ENCODE data around the gene VASH2.

Gene VASH2

DNA sequence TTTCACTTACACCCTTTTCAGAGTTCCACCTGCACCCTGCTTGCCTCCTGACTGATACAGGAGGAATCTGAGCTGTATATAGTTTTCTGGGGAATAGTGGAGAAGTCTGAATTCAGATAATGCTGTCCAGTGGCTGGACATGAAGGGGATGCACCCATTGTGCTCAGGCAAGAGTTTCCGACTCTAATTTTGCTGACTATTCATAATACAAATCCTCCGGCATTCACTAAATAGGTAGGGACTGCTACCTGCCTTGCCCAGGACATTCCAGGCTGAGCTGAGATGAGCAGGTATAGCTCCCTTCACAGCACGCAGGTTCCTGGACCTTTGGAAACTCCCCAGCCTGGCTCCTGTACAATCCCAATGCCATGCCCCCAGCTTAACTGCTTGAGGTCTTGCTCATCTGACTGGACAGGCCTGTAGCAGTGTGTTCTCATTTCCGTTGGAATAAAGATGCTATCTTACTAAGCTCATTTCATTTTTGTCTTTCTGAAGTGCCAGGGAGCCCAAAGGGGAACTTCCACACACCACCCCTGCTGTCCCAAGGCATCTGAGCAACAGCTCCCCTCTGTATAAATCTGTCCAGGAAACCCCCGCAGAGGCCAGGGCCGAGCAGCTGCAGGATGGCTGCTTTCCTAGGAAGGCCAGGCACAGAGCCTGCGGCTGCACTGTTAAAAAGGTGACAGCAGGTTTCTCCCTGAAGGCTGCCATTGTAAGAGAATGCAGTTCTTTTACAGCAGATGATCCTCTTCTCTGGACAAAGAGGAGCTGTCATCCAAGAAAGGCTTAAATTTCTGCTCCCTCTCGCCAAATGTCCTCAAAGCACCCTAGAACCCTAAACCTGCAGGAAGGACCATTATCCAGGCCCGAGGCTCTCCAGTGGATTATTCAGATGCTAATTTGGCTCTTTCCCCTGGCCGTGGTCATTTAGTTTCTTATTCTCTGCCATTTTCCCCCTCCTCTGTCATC is 21.7 kb upstream of the VASH2 start:
- Histone ChIP-seq H3K27ac (ENCODE audit: low read depth, low read length) (no peak overlapping the region), H3K9me3 (ENCODE audit: control insufficient read depth in 5 of 5, low read length in 5 of 5) (peaks cover 0 to 6% (median 0%) of the 10 kb centered on the region in 5 donors), H3K27me3 (ENCODE audit: control insufficient read depth in 5 of 5, insufficient read depth in 4 of 5, low read length in 5 of 5) (peaks cover 0 to 6% (median 0%) of the 10 kb centered on the region in 5 donors), H3K4me1 (ENCODE audit: control insufficient read depth in 5 of 5, insufficient read depth in 5 of 5, low read length in 5 of 5) (peaks cover 0 to 6% (median 2%) of the 10 kb centered on the region in 5 donors), H3K4me3 (ENCODE audit: low read depth in 1 of 5, low read length in 5 of 5) (no peak overlapping the region), H3K9ac (ENCODE audit: low read length in 5 of 5) (no peak overlapping the region), H3K36me3 (ENCODE audit: control insufficient read depth in 5 of 5, insufficient read depth in 5 of 5, low read length in 5 of 5) (no peaks in the 10 kb centered on the region)

DNA sequence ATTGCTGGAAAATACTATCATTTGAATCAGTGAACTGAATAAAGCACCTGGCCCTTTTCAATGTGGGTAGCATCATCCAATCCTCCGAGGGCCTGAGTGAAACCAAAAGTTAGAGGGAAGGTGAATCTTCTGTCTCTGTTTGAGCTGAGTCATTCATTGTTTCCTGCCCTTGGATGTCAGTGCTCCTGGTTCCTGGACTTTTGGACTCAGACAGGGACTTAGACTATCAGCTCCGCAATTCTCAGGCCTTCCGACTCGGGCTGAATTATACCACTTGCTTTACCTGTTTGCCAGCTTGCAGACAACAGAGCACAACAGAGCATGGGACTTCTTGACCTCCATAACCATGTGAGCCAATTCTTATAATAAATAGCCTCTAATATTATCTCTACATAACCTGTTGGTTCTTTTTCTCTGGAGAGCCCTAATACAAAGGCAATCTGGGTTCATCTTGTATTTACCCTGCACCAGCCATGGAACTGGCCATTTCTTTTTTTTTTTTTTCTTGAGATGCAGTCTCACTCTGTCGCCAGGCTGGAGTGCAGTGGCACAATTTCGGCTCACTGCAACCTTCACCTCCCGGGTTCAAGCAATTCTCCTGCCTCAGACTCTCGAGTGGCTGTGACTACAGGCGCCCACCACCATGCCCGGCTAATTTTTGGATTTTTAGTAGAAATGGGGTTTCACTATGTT is 19.2 kb upstream of the VASH2 start:
- Histone ChIP-seq H3K4me3 (ENCODE audit: low read depth in 1 of 5, low read length in 5 of 5) (no peak overlapping the region), H3K27ac (ENCODE audit: low read depth, low read length) (no peak overlapping the region), H3K27me3 (ENCODE audit: control insufficient read depth in 5 of 5, insufficient read depth in 4 of 5, low read length in 5 of 5) (peaks cover 0 to 4% (median 0%) of the 10 kb centered on the region in 5 donors), H3K4me1 (ENCODE audit: control insufficient read depth in 5 of 5, insufficient read depth in 5 of 5, low read length in 5 of 5) (no peaks in the 10 kb centered on the region), H3K9ac (ENCODE audit: low read length in 5 of 5) (no peak overlapping the region), H3K36me3 (ENCODE audit: control insufficient read depth in 5 of 5, insufficient read depth in 5 of 5, low read length in 5 of 5) (no peaks in the 10 kb centered on the region), H3K9me3 (ENCODE audit: control insufficient read depth in 5 of 5, low read length in 5 of 5) (peaks cover 0 to 6% (median 0%) of the 10 kb centered on the region in 5 donors)

DNA sequence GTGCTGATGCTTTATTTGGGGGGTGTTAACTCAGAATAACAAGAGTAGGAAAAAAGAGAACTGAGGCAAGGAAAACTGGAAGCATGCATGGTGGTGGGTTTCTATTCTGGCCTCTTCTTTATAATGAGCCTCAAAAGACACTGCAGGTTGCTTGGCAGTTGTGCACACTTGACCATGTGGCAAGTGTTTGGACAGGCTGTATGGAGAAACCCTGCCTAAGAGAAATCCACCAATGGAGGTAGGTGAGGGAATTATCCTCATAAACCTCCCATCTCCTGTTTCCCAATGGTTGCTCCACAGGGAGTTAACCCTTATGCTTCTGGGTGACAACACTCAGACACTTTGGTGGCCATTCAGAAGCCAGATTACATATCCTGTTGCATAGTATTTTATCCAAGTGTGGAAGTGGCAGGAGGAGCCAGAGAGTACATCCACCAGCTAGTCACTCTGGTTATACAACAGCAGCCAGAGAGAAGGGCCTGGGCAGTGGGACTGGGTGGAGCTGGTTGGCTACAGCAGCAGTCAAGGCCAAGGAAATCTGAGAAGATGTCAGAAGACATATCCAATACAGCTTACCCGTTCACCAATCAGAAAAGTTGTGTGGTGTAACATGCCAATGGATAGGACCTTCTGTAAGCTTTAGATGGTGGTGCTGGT is 16.4 kb upstream of the VASH2 start:
- no peaks in the 10 kb centered on the region for H3K4me1 ChIP-seq (ENCODE audit: control insufficient read depth in 5 of 5, insufficient read depth in 5 of 5, low read length in 5 of 5)
- H3K27me3 ChIP-seq (ENCODE audit: control insufficient read depth in 5 of 5, insufficient read depth in 4 of 5, low read length in 5 of 5): no peaks in the 10 kb centered on the region
- no peaks in the 10 kb centered on the region for H3K36me3 ChIP-seq (ENCODE audit: control insufficient read depth in 5 of 5, insufficient read depth in 5 of 5, low read length in 5 of 5)
- H3K9ac ChIP-seq (ENCODE audit: low read length in 5 of 5): no peak overlapping the region
- H3K4me3 ChIP-seq (ENCODE audit: low read depth in 1 of 5, low read length in 5 of 5): no peak overlapping the region
- H3K9me3 ChIP-seq (ENCODE audit: control insufficient read depth in 5 of 5, low read length in 5 of 5): peaks cover 0 to 1% (median 0%) of the 10 kb centered on the region in 5 donors
- no peak overlapping the region for H3K27ac ChIP-seq (ENCODE audit: low read depth, low read length)

DNA sequence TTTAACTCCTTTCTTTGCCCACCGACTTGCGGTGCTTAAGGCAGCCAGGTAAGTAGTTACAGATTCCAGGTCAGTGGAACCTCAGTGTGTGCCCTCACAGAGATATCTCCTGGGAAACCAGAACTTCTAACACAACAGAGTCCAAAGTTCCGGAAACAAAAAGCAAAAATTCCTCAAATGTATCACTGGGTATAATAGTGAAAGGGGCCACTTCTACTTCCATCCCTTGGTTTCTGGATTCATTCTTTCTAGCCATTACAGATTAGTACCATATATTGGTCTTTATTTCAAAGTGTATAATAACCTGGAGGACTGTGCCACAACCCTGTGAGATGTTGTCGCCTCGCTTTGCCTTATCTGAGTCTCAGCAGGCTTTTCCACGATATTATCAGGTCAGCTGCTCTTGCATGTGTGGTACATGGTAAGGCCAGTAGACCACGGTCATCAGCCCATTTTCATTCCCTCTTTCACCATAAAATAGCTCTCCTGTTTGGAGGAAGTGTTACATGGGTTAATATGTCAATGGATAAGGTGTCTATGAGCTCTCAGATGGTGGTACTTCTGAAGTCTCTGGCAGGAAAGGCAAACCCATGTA is 14.9 kb upstream of the VASH2 start:
- no peaks in the 10 kb centered on the region for H3K27me3 ChIP-seq (ENCODE audit: control insufficient read depth in 5 of 5, insufficient read depth in 4 of 5, low read length in 5 of 5)

DNA sequence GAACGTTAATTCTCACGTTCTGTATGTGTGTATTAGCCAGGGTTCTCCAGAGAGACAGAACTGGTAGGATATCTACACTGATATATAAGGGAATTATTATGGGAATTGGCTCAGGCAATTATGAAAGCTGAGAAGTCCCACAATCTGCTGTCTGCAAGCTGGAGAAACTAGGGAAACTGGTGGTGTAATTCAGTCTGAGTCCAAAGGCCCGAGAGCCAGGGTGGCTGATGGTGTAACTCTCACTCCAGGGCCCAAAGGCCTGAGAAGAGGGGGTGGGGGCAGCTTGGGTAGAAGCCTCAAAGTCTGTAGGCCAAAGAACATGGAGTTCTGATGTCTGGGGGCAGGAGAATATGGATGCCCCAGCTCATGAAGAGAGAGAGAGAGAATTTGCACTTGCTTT is 13.3 kb upstream of the VASH2 start:
- Histone ChIP-seq H3K27ac (ENCODE audit: low read depth, low read length) (no peak overlapping the region), H3K9ac (ENCODE audit: low read length in 5 of 5) (no peak overlapping the region), H3K36me3 (ENCODE audit: control insufficient read depth in 5 of 5, insufficient read depth in 5 of 5, low read length in 5 of 5) (no peaks in the 10 kb centered on the region), H3K4me1 (ENCODE audit: control insufficient read depth in 5 of 5, insufficient read depth in 5 of 5, low read length in 5 of 5) (no peaks in the 10 kb centered on the region), H3K4me3 (ENCODE audit: low read depth in 1 of 5, low read length in 5 of 5) (no peak overlapping the region), H3K9me3 (ENCODE audit: control insufficient read depth in 5 of 5, low read length in 5 of 5) (peaks cover 0 to 4% (median 0%) of the 10 kb centered on the region in 5 donors), H3K27me3 (ENCODE audit: control insufficient read depth in 5 of 5, insufficient read depth in 4 of 5, low read length in 5 of 5) (no peaks in the 10 kb centered on the region)

More for the DNA sequence above, 14.9 kb upstream of the VASH2 start:
- no peaks in the 10 kb centered on the region for H3K4me1 ChIP-seq (ENCODE audit: control insufficient read depth in 5 of 5, insufficient read depth in 5 of 5, low read length in 5 of 5)
- no peak overlapping the region for H3K27ac ChIP-seq (ENCODE audit: low read depth, low read length)
- peaks cover 0 to 4% (median 0%) of the 10 kb centered on the region in 5 donors for H3K9me3 ChIP-seq (ENCODE audit: control insufficient read depth in 5 of 5, low read length in 5 of 5)
- H3K9ac ChIP-seq (ENCODE audit: low read length in 5 of 5): no peak overlapping the region
- no peaks in the 10 kb centered on the region for H3K36me3 ChIP-seq (ENCODE audit: control insufficient read depth in 5 of 5, insufficient read depth in 5 of 5, low read length in 5 of 5)
- H3K4me3 ChIP-seq (ENCODE audit: low read depth in 1 of 5, low read length in 5 of 5): no peak overlapping the region

DNA sequence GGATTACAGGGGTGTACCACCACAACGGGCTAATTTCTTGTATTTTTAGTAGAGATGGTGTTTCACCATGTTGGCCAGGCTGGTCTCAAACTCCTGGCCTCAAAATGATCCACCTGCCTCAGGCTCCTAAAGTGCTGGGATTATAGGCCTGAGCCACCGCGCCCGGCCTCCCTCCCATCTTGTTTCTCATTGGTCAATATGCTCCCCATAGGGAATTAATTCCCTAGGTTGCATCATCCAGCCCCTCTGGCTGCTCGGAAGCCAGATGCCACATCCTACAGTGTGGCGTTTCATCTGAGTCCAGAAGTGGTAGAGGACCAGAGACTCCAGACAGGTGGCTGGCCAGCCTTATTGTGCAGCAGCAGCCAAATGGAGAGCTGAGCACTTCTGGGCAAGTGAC is 11.5 kb upstream of the VASH2 start:
- Histone ChIP-seq H3K9ac (ENCODE audit: low read length in 5 of 5) (no peak overlapping the region), H3K4me1 (ENCODE audit: control insufficient read depth in 5 of 5, insufficient read depth in 5 of 5, low read length in 5 of 5) (no peaks in the 10 kb centered on the region), H3K27ac (ENCODE audit: low read depth, low read length) (no peak overlapping the region), H3K36me3 (ENCODE audit: control insufficient read depth in 5 of 5, insufficient read depth in 5 of 5, low read length in 5 of 5) (no peaks in the 10 kb centered on the region), H3K4me3 (ENCODE audit: low read depth in 1 of 5, low read length in 5 of 5) (no peak overlapping the region), H3K27me3 (ENCODE audit: control insufficient read depth in 5 of 5, insufficient read depth in 4 of 5, low read length in 5 of 5) (no peaks in the 10 kb centered on the region), H3K9me3 (ENCODE audit: control insufficient read depth in 5 of 5, low read length in 5 of 5) (peaks cover 0 to 4% (median 0%) of the 10 kb centered on the region in 5 donors)

DNA sequence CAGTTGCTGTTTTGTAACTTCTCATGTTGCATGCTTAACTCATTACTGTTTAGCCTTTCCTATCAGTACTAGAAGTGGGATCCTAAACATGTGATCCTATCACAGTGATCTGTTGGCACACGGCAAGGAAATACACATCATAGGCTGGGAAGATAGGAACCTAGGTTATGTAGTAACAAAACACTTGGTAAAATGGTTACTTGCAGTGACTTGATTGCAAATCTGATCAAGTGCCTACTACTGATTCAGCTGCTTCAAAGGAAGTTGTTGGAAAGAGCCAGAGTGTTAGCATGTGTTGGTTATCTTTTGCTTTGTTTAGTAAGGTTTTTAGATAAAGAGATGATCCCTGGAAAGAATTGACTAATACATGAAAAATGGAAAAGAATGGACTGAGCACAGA is 8.9 kb upstream of the VASH2 start:
- no peaks in the 10 kb centered on the region for H3K36me3 ChIP-seq (ENCODE audit: control insufficient read depth in 5 of 5, insufficient read depth in 5 of 5, low read length in 5 of 5)
- H3K9me3 ChIP-seq (ENCODE audit: control insufficient read depth in 5 of 5, low read length in 5 of 5): peaks cover 0 to 4% (median 0%) of the 10 kb centered on the region in 5 donors

DNA sequence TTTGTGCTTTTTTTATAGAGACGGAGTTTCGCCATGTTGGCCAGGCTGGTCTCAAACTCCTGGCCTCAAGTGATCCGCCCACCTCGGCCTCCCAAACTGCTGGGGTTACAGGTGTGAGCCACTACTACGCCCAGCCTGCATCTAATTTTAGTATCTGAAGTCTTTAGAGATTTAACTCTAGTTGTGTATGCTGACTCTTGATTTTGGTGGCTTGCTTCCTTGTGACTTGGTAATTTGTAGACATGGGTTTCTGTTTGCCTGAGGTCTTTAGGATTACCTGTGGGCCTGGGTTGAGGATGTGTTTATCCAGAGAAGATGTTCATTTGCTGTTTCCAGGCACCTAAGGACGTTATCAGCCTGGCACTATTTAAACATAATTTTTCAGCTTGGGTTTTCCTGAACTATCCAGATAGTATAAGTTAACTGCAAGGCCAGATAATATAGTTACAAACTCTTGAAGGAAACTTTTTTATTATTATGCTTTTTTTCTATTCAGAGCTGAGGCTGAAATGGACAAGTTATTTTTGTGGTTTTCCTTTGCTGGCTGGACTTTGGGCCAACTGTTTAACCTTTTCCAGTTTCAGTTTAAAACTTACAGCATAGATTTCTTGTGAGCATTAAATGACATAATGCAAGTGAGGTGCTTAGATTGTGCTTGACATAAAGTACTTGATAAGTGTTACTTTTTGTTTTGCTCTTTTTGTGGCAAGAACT is 7.5 kb upstream of the VASH2 start:
- Histone ChIP-seq H3K9ac (ENCODE audit: low read length in 5 of 5) (no peak overlapping the region), H3K9me3 (ENCODE audit: control insufficient read depth in 5 of 5, low read length in 5 of 5) (peaks cover 0 to 4% (median 0%) of the 10 kb centered on the region in 5 donors), H3K36me3 (ENCODE audit: control insufficient read depth in 5 of 5, insufficient read depth in 5 of 5, low read length in 5 of 5) (no peaks in the 10 kb centered on the region), H3K4me3 (ENCODE audit: low read depth in 1 of 5, low read length in 5 of 5) (no peak overlapping the region), H3K4me1 (ENCODE audit: control insufficient read depth in 5 of 5, insufficient read depth in 5 of 5, low read length in 5 of 5) (no peaks in the 10 kb centered on the region), H3K27me3 (ENCODE audit: control insufficient read depth in 5 of 5, insufficient read depth in 4 of 5, low read length in 5 of 5) (no peaks in the 10 kb centered on the region), H3K27ac (ENCODE audit: low read depth, low read length) (no peak overlapping the region)

More for the DNA sequence above, 8.9 kb upstream of the VASH2 start:
- H3K27me3 ChIP-seq (ENCODE audit: control insufficient read depth in 5 of 5, insufficient read depth in 4 of 5, low read length in 5 of 5): no peaks in the 10 kb centered on the region
- H3K4me3 ChIP-seq (ENCODE audit: low read depth in 1 of 5, low read length in 5 of 5): no peak overlapping the region
- no peaks in the 10 kb centered on the region for H3K4me1 ChIP-seq (ENCODE audit: control insufficient read depth in 5 of 5, insufficient read depth in 5 of 5, low read length in 5 of 5)
- no peak overlapping the region for H3K9ac ChIP-seq (ENCODE audit: low read length in 5 of 5)
- H3K27ac ChIP-seq (ENCODE audit: low read depth, low read length): no peak overlapping the region

DNA sequence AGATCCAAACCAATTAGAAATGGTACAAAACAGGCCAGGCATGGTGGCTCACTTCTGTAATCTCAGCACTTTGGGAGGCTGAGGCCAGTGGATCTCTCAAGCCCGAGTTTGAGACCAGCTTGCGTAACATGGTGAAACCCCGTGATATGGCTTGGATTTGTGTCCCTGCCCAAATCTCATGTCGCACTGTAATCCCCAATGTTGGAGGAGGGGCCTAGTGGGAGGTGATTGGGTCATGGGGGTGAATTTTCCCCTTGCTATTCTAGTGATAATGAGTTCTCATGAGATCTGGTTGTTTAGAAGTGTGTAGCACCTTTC is 7.0 kb upstream of the VASH2 start:
- H3K9me3 ChIP-seq (ENCODE audit: control insufficient read depth in 5 of 5, low read length in 5 of 5): peaks cover 0 to 6% (median 0%) of the 10 kb centered on the region in 5 donors
- H3K27ac ChIP-seq (ENCODE audit: low read depth, low read length): no peak overlapping the region
- no peaks in the 10 kb centered on the region for H3K27me3 ChIP-seq (ENCODE audit: control insufficient read depth in 5 of 5, insufficient read depth in 4 of 5, low read length in 5 of 5)
- H3K4me3 ChIP-seq (ENCODE audit: low read depth in 1 of 5, low read length in 5 of 5): no peak overlapping the region
- no peaks in the 10 kb centered on the region for H3K36me3 ChIP-seq (ENCODE audit: control insufficient read depth in 5 of 5, insufficient read depth in 5 of 5, low read length in 5 of 5)
- H3K9ac ChIP-seq (ENCODE audit: low read length in 5 of 5): no peak overlapping the region
- H3K4me1 ChIP-seq (ENCODE audit: control insufficient read depth in 5 of 5, insufficient read depth in 5 of 5, low read length in 5 of 5): no peaks in the 10 kb centered on the region

Data from subcutaneous abdominal adipose tissue (tissue), 5 donors.